GM19324 (cell line): ENCODE measurements around the gene PTPRN2.

ENCODE experiments used
- ATAC-seq: cut with Tn5 transposase; IDR thresholded peaks from one replicate; pipeline ENCODE4 v1.9.1; 2021; ENCODE audit warnings: mild to moderate bottlenecking, moderate library complexity; ENCODE audit not compliant: unreplicated experiment, low FRiP score

Gene PTPRN2

GRCh38 chr7:158020706-158021095, 566.9 kb downstream of the PTPRN2 start:
- ATAC-seq: no peak

DNA sequence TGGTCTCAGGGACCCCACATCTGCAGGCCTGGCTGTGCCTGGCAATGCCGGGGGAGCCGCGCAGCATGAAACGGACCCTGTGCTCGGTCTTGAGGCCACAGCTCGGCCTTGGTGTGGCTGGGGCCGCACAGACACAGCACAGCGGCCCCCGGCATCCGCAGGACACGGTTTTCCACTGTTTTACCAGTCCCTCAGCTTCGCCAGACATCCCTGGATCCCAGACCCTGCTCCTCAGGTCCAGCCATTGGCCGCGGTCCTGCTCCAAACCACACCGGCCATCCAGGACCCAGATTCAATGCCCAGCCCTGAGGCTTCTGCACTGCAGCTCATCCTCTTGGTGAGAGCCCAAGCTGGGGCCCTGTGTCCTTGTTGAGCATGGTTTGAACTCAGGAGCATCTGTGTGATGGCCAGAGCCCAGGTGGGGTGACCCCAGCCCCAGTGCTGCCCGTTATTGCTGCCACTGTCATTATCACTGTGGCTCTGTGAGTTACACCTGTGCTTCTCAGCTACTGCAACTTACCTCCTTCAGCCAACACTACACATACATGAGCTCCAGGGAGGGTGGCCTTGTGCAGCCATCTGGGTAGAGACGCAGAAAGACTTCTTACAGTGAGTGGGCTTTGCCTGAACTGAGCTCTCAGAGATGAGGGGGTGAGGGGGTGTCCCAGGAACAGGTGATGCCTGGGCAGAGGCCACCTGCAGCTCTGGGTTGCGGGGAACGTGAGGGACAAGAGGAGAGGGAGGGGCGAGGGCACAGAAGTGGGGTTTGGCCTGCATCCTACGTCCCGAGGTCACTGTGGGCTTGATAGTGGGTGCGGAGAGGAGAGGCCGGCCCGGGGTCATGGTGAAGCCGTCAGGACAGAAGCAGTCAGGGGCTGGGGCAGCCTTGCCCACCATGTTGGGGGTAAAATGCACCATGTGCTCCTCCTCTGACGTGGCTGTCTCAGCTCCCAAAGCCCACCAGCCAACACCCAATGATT, 567.6 kb downstream of the PTPRN2 start:
- no peak for ATAC-seq

DNA sequence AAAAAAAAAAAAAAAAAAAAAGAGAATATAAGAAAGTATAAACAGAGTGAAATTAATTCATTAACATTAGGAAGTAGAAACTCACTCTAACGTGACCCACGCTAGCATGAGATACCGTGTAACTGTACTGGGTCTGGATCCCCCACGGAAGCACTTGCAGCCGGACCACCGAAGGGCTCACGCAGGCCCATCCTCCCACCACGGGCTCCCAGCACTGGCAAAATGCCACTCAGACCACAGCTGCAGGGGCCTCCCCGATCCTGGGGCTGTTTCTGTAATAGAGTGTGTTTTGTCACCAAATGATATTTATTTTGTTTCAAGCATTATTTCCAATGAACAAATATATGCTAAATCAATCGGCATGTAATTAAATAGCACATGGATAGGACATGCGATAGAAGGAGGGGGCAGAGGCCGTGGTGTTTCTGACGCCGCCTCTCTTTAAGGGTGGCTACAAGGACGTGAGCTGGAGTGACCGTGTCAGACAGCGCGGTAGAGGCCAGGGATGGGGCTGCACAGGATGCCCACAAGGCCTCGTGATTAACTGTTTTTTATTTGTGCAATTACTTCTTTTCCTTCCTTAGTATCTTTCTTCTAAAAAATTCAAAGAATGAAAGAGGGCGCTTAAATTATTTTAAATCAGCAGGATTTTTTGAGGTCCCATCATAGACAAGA, 568.5 kb downstream of the PTPRN2 start:
- no peak for ATAC-seq

DNA sequence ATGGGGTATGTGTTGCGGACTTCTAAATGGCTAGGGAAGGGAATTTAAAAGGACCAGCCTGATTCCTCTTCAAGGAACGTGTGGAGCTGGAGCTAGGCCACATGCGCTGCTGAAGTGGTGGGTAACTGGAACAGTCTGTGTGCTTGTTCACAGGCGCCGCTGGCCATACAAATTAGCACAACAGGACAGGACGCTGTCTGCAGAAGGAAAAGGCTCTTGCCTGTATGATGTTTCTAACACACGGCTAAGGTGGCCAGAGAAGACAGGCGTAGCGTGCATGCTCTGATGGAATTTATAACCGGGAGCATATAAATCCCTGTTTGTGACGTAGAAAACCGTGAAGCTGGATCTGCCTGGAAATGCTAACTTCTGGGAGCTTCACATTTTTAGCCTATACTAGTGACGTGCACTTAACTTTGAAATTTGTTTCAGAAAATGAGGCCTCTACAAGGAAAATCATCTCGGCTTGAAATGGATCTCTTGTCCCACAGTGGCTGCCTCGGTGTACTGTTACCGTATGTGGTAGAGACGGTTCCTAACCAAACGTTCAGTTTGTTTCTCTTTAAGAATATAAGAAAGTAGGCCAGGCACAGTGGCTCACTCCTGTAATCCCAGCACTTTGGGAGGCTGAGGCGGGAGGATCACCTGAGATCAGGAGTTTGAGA, 569.4 kb downstream of the PTPRN2 start:
- no peak for ATAC-seq

DNA sequence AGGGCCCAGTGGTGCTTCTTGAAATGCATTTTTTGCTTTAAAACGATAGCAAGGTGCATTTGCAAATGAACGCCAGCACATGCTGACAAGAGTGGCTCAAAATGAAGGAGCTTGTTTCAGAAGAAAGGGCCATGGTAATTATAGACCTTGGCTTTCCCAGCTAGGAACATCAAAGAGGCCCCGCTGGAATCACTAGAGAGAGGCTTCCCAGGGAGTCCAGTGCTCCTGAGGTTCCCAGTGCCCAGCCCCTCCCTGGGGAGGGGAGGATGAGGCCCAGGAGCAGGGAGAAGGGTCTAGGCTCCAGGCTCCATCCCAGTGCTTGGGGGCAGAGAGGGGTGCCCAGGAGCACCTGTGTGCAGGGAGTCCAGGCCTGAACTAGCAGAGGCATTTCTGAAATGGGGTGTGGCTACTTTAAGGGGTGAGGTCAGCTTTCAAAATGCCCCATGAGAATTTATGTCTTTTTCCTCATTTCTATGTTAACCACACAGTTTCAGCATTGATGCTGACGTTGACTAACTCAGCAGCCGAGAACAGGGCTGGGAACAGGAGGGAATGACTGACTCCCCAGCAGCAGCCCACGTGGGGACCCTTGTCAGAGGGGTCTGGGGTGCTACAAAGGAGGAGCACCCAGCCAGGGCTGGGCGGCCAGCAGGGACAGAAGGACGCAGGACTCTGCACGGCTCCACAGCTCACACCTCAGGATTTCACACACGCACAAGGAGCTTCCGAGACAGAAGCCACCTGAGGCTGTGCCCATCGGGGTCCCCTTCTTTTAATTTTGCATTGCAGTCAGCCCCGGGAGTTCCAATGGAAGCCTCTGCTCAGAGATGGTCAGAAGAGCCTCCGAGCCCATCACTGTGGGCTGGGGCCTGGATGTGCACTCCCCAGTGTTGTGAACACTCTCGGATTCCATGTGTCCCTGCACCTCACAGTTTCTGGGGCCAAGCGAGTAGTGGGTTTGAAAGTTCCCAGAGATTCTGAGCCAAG, 570.2 kb downstream of the PTPRN2 start:
- no peak for ATAC-seq

- ATAC-seq: no peak
These were observed 571.2 kb downstream of the PTPRN2 start for GRCh38 chr7:158016180-158017097.

DNA sequence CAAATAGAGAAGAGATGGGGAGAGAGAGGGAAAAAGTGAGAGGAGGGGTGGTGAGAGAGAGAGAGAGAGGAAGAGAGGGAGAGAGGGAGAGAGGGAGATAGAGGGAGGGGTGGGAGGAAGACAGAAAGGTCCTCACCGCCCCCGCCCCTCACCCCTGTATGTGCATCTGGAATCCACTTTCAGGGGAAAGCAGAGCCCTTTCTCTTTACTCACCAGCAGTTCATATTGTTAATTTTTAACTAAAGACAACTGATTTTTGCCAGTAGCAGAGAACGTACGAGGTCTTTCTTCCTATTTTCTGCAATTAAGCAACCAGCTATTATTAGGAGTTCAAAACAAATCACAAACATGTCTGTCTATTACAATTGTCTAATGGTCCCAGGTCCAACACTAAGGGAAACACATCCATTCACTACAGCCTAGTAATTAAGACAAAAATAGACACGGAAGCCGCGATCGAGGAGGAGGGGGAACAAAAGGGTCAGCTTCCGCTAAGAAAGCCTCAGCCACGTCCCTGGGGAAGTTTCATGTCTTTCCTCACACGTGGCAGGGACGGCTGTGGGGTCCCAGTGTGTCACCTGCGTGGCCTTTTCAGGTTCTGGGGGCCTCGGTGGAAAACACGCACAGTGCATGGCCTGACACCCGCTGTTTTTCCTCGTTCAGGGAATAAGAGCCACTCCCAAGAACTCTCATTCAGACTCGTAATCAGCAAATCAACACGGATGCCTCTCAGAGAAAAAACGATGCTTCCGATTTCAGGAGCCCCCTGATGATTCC, 572.0 kb downstream of the PTPRN2 start:
- no peak for ATAC-seq

DNA sequence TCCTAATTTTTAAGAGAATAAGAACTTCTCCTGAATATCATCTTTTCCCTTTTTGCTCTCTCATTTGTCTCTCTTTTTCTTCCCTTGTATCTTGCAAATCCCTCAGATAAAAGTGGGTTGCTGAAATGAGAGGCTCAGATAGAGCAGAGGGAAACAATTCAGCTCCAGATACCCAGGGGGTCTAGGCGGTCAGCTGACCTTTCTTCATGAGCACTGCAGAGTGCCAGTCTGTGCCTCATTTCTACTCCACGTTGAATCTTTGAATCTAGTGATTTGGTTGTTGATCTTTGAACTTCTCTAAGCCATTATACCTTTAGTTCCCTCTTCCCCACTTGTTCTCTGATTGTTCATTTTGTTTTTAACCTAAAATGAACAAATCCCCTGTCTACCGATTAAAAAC, 572.6 kb downstream of the PTPRN2 start:
- no peak for ATAC-seq

- ATAC-seq: no peak
These were observed 574.4 kb downstream of the PTPRN2 start for GRCh38 chr7:158013085-158013668.

DNA sequence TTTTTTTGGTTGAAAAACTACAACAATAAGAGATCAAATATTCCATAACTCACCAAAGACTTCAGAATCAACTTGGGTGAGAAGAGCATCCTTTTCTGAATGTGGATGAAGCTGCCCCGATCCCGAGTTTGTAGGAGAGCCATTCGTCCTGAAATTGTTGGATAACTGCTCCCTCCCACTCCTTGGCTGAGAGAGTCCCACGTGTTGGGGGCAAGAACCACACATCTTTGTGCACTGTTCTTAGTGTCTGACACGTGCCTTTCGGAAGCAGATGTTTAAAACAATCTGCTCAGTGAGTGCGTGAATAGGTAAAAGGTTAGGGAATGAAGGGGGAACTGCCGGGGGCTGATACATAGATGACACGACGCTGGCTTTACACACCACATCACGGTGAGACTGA, 575.7 kb downstream of the PTPRN2 start:
- ATAC-seq: no peak

GRCh38 chr7:158010961-158011693, 576.5 kb downstream of the PTPRN2 start:
- ATAC-seq: no peak

DNA sequence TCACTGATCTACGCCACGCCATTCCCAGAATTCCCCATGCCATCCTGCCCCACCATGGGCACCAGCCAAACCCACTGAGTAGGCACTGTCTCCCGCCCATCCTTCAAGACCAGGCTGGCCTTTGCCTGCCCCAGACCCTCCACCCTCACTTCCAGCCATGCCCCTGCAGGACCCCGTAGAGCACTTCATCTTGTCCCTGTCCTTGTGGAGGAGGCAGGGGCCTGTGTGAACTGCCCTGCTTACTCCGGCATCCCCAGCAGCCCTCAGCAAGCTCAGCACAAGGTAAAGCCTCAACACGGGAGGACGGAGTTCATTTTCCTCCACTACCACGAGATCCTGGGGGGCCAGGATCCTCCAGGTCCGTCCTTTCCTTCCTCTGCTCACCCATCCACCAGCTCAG, 577.7 kb downstream of the PTPRN2 start:
- ATAC-seq: no peak

DNA sequence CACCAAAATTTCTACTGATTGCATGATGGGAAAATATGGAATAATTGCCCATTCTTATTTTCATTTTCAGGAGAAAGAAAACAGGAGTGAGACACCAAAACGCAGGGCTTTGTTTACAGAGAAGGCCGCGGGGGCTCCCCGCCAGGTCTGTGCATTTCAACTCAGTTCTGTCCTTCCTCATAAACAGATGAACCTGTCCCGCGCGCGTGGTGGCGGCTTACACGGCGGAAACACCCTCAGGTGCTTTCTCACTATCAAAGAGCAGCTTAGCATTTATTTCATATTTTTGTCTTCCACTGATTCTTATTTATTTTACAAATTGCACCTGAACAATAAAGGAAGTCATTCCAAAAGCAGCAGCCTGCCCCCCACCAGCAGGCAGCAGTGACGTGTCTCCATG, 579.4 kb downstream of the PTPRN2 start:
- ATAC-seq: no peak

GRCh38 chr7:158007697-158008257, 579.8 kb downstream of the PTPRN2 start:
- no peak for ATAC-seq

DNA sequence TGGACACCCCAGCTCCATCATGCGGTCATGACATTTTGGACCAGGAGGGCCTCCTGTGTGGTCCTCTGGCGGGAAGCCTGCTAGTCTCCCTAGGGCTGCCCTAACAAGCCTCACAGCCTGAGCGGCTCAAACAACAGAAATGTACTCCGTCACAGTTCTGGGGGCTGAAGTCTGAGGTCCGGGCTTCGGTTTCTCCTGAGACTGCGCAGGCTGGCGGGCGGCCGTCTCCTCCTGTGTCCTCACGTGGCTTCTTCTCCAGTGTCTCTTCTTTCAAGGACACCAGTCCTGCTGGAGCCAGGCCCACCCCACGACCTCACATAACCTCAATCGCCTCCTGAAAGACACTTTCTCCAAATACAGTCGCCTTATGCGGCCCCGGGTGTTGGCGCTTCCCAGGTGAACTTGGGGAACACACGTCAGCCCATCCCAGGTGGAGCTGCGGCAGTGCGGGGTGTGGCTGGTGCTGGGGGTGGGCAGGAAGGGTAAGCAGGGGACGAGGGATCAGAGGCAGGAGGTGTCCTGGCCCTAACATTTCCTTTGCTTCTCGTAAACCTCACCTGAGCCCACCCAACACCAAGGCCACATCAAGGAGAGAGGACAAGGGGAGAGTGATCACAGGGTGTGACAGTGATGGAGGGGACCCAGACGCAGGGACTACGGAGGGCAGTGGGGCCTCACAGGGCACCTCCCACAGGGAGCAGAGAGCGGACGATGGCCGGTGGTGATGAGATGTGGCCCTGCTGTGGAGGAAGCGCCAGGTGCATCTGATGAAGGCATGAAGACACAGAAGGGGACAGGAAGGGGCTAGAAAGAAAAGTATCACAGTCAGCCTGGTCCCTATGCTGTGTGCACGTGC, 580.6 kb downstream of the PTPRN2 start:
- no peak for ATAC-seq

- ATAC-seq: no peak
These were observed 582.1 kb downstream of the PTPRN2 start for GRCh38 chr7:158005531-158005930.
